Measurements from ENCODE around the gene PIN1. TPM values are rescaled to one million over a fixed set of nuclear protein-coding genes. Genes with fewer than 3 reads are reported as not detected.
A peak's percentile ranks its signal among the peaks of the same experiment; 100 is the strongest.
"Not testable (repeated sequence)": the region's sequence is repeated elsewhere in the genome, so short reads cannot be mapped to it uniquely, and the experiment has no call there.

Gene PIN1
- total RNA-seq, 2 donors from 2014 or later = 111 to 125 TPM

DNA sequence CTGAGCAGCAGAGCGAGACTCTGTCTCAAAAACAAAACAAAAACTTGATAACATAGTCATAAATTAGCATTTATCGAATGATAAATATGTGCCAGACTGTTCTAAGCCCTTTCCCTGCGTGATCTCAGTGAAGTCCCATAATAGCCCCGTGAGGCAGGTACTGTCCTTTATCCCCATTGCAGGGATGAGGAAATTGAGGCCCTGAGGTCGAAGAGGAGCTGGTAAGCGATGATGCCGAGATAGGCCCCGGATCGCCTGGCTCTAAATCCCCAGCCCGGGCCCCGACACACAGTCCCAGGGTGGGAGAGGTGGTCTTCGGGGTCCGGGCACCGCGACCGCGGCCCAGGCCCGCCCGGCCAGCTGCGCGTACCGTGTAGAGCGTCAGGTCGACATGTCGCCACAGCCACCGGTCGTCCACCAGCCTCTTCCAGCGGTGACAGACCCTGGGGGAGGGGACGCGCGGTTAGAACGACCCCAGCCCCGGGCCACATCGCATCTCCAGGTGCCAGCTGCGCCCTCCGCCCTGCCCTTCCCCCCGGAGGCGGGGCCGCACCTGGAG lies 16.9 kb upstream of the PIN1 start:
- Histone ChIP-seq H3K4me1 (peaks cover 0 to 25% of the 10 kb centered on the region in 2 donors), H3K27me3 (no peaks in the 10 kb centered on the region), H3K9me3 (no peaks in the 10 kb centered on the region), H3K36me3 (peaks cover 11% of the 10 kb centered on the region), H3K27ac (peak overlapping the region; percentile 94 to 96), H3K4me3 (peak overlapping the region; percentile 84 to 92)
- no peak for TF ChIP-seq CTCF (IDR thresholded peaks at IDR 0.05)
- DNase-seq (ENCODE audit: low spot score) = no peak

- DNase-seq (ENCODE audit: low spot score) = peak; percentile 99
- no peaks in the 10 kb centered on the region for H3K27me3 ChIP-seq
- H3K36me3 ChIP-seq = peaks cover 3% of the 10 kb centered on the region
- H3K9me3 ChIP-seq = no peaks in the 10 kb centered on the region
- peaks cover 0 to 25% of the 10 kb centered on the region in 2 donors for H3K4me1 ChIP-seq
- TF ChIP-seq CTCF (IDR thresholded peaks at IDR 0.05) = no peak
- peak within 1 kb of the TSS; percentile 84 to 92 for H3K4me3 ChIP-seq
- H3K27ac ChIP-seq = peak within 1 kb of the TSS; percentile 94 to 96
Measured at GRCh38 chr19:9818734-9819595, 16.2 kb upstream of the PIN1 start, which contains the start of gene FBXL12. TSS of gene FBXL12 (minus strand) at chr19:9819079. CDS start at chr19:9818813, 266 bp downstream.

- no peaks in the 10 kb centered on the region for H3K9me3 ChIP-seq
- no peak for TF ChIP-seq CTCF (IDR thresholded peaks at IDR 0.05)
- peaks cover 0 to 25% of the 10 kb centered on the region in 2 donors for H3K4me1 ChIP-seq
Measured at GRCh38 chr19:9819596-9819909, 15.6 kb upstream of the PIN1 start.

GRCh38 chr19:9820034-9820433 lies 15.1 kb upstream of the PIN1 start:
- H3K27me3 ChIP-seq; H3K36me3 ChIP-seq; H3K9me3 ChIP-seq; DNase-seq (ENCODE audit: low spot score): not testable (repeated sequence)
- Histone ChIP-seq H3K4me1 (peaks cover 0 to 25% of the 10 kb centered on the region in 2 donors), H3K27ac (peak overlapping the region; percentile 94 to 96), H3K4me3 (peak overlapping the region in 1 of 2 donors; percentile 92)

More at GRCh38 chr19:9819596-9819909, 15.6 kb upstream of the PIN1 start:
- Histone ChIP-seq H3K27ac (peak overlapping the region; percentile 94 to 96), H3K4me3 (peak overlapping the region; percentile 20 to 92), H3K27me3 (no peaks in the 10 kb centered on the region), H3K36me3 (no peaks in the 10 kb centered on the region)
- DNase-seq (ENCODE audit: low spot score) = no peak

GRCh38 chr19:9823816-9824215 lies 11.3 kb upstream of the PIN1 start:
- Histone ChIP-seq H3K27me3 (no peaks in the 10 kb centered on the region), H3K27ac (no peak overlapping the region), H3K36me3 (no peaks in the 10 kb centered on the region), H3K4me1 (peaks cover 0 to 26% of the 10 kb centered on the region in 2 donors), H3K9me3 (no peaks in the 10 kb centered on the region), H3K4me3 (no peak overlapping the region)
- TF ChIP-seq CTCF (IDR thresholded peaks at IDR 0.05) = no peak
- no peak for DNase-seq (ENCODE audit: low spot score)

Data from right atrium auricular region (tissue), 2 donors.